ENCODE data around the gene LPP.
A peak's percentile ranks its signal among the peaks of the same experiment; 100 is the strongest.
"Not testable (repeated sequence)": the region's sequence is repeated elsewhere in the genome, so short reads cannot be mapped to it uniquely, and the experiment has no call there.

The LPP gene

GRCh38 chr3:188695241-188695640, 541.3 kb downstream of the LPP start:
- DNase-seq = no peak

GRCh38 chr3:188697127-188697526, 543.2 kb downstream of the LPP start:
- no peak for DNase-seq

GRCh38 chr3:188698436-188698835, 544.5 kb downstream of the LPP start:
- no peak for DNase-seq

GRCh38 chr3:188700501-188700900, 546.5 kb downstream of the LPP start:
- no peak for DNase-seq

- DNase-seq = no peak
These were observed 547.0 kb downstream of the LPP start for GRCh38 chr3:188700918-188701317.

GRCh38 chr3:188701485-188701969, 547.6 kb downstream of the LPP start:
- peak in 3 of 51 donors; percentile 2 to 7 (median 6) for DNase-seq

- DNase-seq = not testable (repeated sequence)
These were observed 548.1 kb downstream of the LPP start for GRCh38 chr3:188702028-188702427.

GRCh38 chr3:188706176-188706575, 552.2 kb downstream of the LPP start:
- no peak for DNase-seq

GRCh38 chr3:188706599-188706998, 552.6 kb downstream of the LPP start:
- DNase-seq = no peak

GRCh38 chr3:188707381-188708288, 553.7 kb downstream of the LPP start:
- no peak for DNase-seq

GRCh38 chr3:188711881-188712247, 557.9 kb downstream of the LPP start:
- DNase-seq = no peak

GRCh38 chr3:188712248-188712924, 558.4 kb downstream of the LPP start:
- peak in 1 of 51 donors; percentile 1 for DNase-seq

- DNase-seq = no peak
These were observed 559.0 kb downstream of the LPP start for GRCh38 chr3:188712991-188713390.

GRCh38 chr3:188719545-188719944, 565.6 kb downstream of the LPP start:
- no peak for DNase-seq

- DNase-seq = no peak
These were observed 566.3 kb downstream of the LPP start for GRCh38 chr3:188720215-188720614.

- no peak for DNase-seq
These were observed 566.7 kb downstream of the LPP start for GRCh38 chr3:188720636-188721035.

- DNase-seq = no peak
These were observed 567.4 kb downstream of the LPP start for GRCh38 chr3:188721312-188721711.

GRCh38 chr3:188721990-188722389, 568.0 kb downstream of the LPP start:
- no peak for DNase-seq

GRCh38 chr3:188722963-188723362, 569.0 kb downstream of the LPP start:
- no peak for DNase-seq

GRCh38 chr3:188727052-188727451, 573.1 kb downstream of the LPP start:
- DNase-seq = no peak

- no peak for DNase-seq
These were observed 574.5 kb downstream of the LPP start for GRCh38 chr3:188728371-188728896.

GRCh38 chr3:188729422-188729821, 575.5 kb downstream of the LPP start:
- DNase-seq = no peak
